ENCODE measurements around the gene CFAP119. TPM values are rescaled to one million over a fixed set of nuclear protein-coding genes. Genes with fewer than 3 reads are reported as not detected.

CFAP119 gene
- total RNA-seq, 1 donor from 2014 or later, result 18.5 TPM

DNA sequence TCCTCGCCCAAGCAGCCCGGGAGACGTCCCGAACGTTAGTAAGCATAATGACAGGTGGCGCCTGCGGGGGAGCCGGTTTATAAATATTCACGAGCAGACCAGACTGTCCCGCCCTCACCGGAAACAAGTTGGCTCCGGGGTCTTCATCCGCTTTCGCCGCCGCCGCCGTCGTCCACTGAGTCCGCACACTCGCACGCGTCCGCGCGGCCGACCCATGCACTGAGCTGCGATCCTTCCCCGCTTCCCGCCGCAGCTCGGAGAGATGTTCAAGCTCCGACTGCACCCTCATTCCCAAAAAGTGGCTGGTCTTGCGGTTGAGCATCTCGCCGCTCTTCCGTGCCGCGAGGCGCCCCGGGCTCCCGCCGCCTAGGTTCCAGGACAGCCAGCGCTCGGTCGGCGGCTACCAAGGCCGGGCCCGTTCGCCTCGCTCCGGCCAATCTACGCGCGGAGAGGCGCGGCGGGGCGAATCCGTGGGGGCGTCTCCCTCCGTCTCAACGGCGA is 385 bp downstream of the CFAP119 start:
- no peaks in the 10 kb centered on the region for H3K36me3 Mint-ChIP-seq (ENCODE audit: low read depth)
- no peaks in the 10 kb centered on the region for H3K9me3 Mint-ChIP-seq
- TF ChIP-seq, protein P1, sequence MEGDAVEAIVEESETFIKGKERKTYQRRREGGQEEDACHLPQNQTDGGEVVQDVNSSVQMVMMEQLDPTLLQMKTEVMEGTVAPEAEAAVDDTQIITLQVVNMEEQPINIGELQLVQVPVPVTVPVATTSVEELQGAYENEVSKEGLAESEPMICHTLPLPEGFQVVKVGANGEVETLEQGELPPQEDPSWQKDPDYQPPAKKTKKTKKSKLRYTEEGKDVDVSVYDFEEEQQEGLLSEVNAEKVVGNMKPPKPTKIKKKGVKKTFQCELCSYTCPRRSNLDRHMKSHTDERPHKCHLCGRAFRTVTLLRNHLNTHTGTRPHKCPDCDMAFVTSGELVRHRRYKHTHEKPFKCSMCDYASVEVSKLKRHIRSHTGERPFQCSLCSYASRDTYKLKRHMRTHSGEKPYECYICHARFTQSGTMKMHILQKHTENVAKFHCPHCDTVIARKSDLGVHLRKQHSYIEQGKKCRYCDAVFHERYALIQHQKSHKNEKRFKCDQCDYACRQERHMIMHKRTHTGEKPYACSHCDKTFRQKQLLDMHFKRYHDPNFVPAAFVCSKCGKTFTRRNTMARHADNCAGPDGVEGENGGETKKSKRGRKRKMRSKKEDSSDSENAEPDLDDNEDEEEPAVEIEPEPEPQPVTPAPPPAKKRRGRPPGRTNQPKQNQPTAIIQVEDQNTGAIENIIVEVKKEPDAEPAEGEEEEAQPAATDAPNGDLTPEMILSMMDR (conservative IDR thresholded peaks at IDR 0.05), result no peak

DNA sequence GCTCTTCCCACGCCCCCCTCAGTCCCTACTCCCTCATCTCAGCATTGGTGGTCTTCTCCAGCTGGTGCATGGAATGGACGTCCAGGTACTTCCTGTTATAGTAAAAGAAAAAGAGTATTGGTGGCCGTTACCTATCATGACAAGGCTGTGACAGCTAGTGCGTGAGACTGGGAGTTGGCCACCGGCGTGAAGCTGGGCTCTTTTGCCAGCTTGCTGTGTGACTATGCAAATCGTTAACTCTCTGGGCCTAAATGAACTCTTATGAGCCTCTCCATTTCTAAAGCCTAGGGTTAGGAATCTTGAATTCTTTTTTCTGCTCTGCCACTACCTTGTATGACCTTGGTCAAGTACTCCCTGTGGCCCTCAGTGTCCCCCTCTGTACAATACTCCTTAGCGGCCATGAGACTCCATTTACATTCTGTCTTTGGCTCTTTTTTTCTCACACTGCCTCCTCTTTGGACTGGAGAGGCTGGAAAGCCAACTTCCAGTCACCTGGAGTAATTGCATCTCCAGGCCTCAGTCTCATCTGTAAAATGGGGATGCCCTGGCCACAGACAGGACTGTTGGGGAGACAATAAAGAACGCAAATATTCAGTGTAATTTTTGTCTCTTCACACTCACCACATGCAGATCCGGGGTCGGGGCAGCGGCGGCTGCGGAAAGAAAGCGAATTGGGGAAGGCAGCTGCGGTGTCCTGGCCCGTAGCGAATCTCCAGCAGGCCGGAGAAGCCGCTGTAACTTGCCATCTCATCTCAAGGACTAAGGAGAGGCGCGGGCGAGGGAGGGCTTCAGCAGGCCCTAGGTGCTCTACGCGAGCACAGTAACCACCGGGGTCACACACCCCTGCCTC is 1.1 kb downstream of the CFAP119 start:
- Mint-ChIP-seq H3K9me3 (no peaks in the 10 kb centered on the region), H3K4me1 (peaks cover 28% of the 10 kb centered on the region), H3K27me3 (ENCODE audit: low read depth) (no peaks in the 10 kb centered on the region), H3K27ac (ENCODE audit: unreplicated experiment) (peak overlapping the region; percentile 84), H3K36me3 (ENCODE audit: low read depth) (no peaks in the 10 kb centered on the region), H3K4me3 (peak overlapping the region; percentile 97)
- TF ChIP-seq, protein P1 (conservative IDR thresholded peaks at IDR 0.05), result no peak
- DNase-seq (ENCODE audit: low read depth, low spot score), result no peak

More for the DNA sequence above, 385 bp downstream of the CFAP119 start:
- Mint-ChIP-seq H3K4me3 (peak overlapping the region; percentile 97), H3K27me3 (ENCODE audit: low read depth) (no peaks in the 10 kb centered on the region), H3K27ac (ENCODE audit: unreplicated experiment) (peak overlapping the region; percentile 94), H3K4me1 (peaks cover 28% of the 10 kb centered on the region)
- peak; percentile 51 for DNase-seq (ENCODE audit: low read depth, low spot score)

DNA sequence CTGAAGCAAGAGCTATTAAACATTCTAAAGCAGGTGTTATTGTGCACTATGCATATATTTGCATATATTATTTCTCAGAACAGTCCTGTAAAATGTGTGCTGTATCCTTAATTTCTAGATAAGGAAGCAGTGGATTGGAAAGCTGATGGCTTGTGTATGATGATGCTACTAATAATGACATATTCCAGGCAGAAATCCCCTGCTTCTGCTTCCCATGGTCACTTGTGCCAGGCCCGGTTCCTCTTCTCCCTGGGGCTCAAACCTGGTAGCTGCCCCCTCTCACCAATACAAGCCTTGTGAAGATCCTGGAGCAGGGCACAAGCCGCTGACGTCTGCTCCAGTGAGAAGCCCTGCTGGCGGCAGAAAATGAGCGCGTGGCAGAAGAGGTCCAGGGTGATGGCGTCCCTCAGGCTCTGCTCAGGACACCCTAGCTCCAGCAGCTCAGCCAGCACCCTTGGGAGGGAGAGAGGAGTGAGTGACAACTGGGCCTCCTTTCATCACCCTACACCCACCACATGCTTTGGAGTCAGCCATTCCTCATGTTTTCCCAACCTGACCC is 1.8 kb downstream of the CFAP119 start:
- Mint-ChIP-seq H3K4me1 (peaks cover 28% of the 10 kb centered on the region), H3K27ac (ENCODE audit: unreplicated experiment) (no peak overlapping the region), H3K36me3 (ENCODE audit: low read depth) (no peaks in the 10 kb centered on the region), H3K4me3 (peak overlapping the region; percentile 97), H3K27me3 (ENCODE audit: low read depth) (no peaks in the 10 kb centered on the region), H3K9me3 (no peaks in the 10 kb centered on the region)
- DNase-seq (ENCODE audit: low read depth, low spot score), result no peak
- TF ChIP-seq, protein P1 (conservative IDR thresholded peaks at IDR 0.05), result no peak

DNA sequence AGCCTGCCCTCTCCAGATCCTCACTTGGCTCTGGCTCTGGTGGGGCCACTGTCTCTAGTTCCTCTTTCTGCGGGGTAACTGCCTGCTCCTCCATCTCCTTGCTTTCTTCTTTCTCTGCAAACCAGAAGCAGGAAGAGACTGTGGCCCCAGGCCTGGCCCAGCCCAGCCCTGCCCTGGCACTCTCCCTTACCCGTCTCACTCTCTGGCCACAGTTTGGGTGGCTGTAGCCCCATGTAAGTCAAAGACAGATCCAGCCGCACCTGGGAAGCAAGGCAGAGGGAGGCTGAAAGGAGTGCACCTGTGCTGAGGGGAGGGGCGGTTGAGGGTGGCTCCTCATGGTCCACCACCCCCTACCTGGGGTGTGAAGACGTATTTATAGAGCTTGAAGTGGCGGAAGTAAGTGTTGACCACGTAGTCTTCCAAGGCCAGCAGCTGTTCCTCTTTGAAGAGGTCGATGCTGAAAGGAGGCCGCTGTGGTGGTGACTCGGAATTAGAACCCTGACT is 2.8 kb downstream of the CFAP119 start:
- no peaks in the 10 kb centered on the region for H3K27me3 Mint-ChIP-seq (ENCODE audit: low read depth)
- TF ChIP-seq, protein P1 (conservative IDR thresholded peaks at IDR 0.05), result no peak

DNA sequence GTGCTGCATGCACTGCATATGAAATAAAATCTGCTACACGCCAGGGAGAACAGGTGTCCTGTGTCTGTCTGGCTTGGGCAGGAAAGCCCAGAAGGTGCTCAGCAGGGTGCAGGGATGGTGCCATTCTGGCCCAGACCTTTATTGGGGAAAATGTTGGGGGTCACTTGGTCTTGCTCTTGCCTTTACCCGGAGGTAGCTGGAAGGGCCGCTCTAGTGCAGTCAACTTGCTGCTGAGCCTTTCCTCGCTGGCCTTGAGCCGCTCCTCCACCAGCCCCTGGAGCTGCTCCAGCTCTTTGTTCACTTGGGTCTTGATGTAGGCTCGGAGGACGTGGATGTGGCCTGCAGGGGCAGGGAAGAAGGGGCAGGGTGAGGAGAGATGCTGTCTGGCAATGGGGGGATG is 4.5 kb downstream of the CFAP119 start:
- no peaks in the 10 kb centered on the region for H3K9me3 Mint-ChIP-seq
- H3K4me1 Mint-ChIP-seq, result peaks cover 16% of the 10 kb centered on the region
- no peaks in the 10 kb centered on the region for H3K27me3 Mint-ChIP-seq (ENCODE audit: low read depth)
- H3K27ac Mint-ChIP-seq (ENCODE audit: unreplicated experiment), result no peak overlapping the region
- TF ChIP-seq, protein P1 (conservative IDR thresholded peaks at IDR 0.05), result no peak
- H3K36me3 Mint-ChIP-seq (ENCODE audit: low read depth), result no peaks in the 10 kb centered on the region
- peak overlapping the region; percentile 59 for H3K4me3 Mint-ChIP-seq
- DNase-seq (ENCODE audit: low read depth, low spot score), result no peak

More for the DNA sequence above, 2.8 kb downstream of the CFAP119 start:
- Mint-ChIP-seq H3K27ac (ENCODE audit: unreplicated experiment) (no peak overlapping the region), H3K4me1 (peaks cover 28% of the 10 kb centered on the region), H3K4me3 (peak overlapping the region; percentile 97), H3K36me3 (ENCODE audit: low read depth) (no peaks in the 10 kb centered on the region), H3K9me3 (no peaks in the 10 kb centered on the region)
- no peak for DNase-seq (ENCODE audit: low read depth, low spot score)
